GM21381 (cell line): ENCODE measurements around the gene OR2T2.
"Not testable (repeated sequence)": the region's sequence is repeated elsewhere in the genome, so short reads cannot be mapped to it uniquely, and the experiment has no call there.

Source experiments
- ATAC-seq: cut with Tn5 transposase; IDR thresholded peaks from one replicate; pipeline ENCODE4 v1.9.1; 2021; ENCODE audit warnings: mild to moderate bottlenecking, moderate library complexity; ENCODE audit not compliant: unreplicated experiment

Gene OR2T2, protein sequence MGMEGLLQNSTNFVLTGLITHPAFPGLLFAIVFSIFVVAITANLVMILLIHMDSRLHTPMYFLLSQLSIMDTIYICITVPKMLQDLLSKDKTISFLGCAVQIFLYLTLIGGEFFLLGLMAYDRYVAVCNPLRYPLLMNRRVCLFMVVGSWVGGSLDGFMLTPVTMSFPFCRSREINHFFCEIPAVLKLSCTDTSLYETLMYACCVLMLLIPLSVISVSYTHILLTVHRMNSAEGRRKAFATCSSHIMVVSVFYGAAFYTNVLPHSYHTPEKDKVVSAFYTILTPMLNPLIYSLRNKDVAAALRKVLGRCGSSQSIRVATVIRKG

GRCh38 chr1:248445399-248445798, at the start of gene OR2T2:
OR2T2 (plus strand) TSS chr1:248445637; CDS start chr1:248452798, 7,161 bp downstream.
- not testable (repeated sequence) for ATAC-seq

- no peak for ATAC-seq
Measured at GRCh38 chr1:248402748-248403147, 42.7 kb upstream of the OR2T2 start, which contains the start of gene OR2T1. OR2T1 (plus strand) TSS chr1:248403048; CDS start chr1:248406148, 3,100 bp downstream.

- ATAC-seq: no peak
Measured at GRCh38 chr1:248404024-248404423, 41.4 kb upstream of the OR2T2 start.

DNA sequence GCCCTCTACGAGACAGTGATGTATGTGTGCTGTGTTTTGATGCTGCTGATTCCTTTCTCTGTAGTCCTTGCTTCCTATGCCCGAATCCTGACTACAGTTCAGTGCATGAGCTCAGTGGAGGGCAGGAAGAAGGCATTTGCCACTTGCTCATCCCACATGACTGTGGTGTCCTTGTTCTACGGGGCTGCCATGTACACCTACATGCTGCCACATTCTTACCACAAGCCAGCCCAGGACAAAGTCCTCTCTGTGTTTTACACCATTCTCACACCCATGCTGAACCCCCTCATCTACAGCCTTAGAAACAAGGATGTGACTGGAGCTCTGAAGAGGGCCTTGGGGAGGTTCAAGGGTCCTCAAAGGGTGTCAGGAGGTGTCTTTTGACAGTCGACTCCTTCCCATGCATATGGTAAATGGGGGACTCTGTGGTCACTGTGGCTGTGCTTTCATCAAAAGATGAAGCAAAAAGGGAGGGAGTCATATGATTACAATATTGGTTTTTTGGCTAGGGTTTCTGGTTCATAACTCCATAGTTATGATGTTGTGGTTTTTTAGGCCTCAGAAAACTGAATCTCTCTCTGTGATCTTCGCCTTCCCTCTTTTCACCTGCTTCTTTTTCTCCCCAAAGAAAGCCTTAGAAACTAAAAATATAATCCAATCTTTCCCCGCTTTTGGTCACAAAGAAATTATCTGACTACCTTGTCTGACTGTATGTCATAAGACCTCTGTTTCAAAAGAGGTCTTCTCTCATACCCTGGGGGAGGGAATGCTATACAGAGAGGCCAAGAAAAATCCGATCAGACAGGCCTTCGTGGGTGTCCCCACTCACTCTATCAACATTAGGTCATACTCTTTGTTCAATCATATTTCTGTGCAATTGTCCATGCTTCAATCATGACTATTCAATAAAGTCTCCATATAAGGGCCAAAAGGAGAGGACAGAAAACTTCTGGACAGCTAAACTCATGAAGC, 38.4 kb upstream of the OR2T2 start:
- ATAC-seq: no peak

- no peak for ATAC-seq
Measured at GRCh38 chr1:248416226-248416625, 29.2 kb upstream of the OR2T2 start.

DNA sequence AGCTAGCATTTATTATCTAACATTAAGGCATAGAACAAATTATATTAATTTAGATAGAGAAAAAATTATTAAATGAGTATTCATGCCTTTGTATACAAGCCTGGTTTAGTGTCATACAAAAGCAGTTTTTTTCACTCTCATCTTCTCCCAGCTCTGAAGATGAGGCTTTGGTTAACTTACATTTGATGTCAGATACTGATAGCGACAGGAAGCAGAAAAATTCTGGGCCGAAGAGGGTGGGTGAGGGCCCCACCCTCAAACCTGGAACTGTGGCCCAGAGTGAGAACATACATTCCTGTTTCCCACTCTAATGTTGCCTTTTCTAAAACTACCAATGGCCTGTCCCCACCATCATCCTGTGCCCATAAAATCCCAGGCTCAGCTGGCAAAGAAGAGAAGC, 27.6 kb upstream of the OR2T2 start:
- no peak for ATAC-seq

DNA sequence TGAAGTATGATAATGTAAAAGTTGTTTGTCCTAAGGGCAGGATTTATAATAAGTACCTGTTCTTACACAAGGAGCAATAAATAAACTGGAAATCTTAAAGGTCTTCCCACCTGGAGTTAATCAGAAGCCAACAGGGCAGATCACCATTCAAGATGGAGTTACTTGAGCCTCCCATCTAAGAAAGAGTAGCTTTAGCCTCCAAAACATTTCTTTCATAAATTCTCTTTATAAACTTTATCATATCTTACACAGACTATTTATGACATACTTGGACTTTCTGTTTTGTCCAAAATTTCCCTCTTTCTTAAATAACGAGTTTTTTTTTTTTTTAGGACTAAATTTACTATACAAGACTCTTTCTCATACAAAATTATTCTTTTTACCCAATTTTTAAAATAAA, 24.1 kb upstream of the OR2T2 start:
- no peak for ATAC-seq

- ATAC-seq: peak; percentile 43
Measured at GRCh38 chr1:248427526-248428191, 17.8 kb upstream of the OR2T2 start.

DNA sequence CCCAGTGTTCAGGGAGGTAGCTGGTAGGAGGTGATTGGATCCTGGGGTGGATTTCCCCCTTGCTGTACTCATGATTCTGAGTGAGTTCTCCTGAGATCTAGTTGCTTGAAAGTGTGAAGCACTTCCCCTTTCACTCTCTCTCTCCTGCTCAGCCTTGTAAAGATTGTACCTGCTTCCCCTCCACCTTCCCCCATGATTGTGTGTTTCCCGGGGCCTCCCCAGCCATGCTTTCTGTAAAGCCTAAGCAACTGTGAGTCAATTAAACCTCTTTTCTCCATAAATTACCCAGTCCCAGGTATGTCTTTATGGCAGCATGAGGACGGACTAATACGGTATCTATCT, 17.3 kb upstream of the OR2T2 start:
- peak; percentile 88 for ATAC-seq

DNA sequence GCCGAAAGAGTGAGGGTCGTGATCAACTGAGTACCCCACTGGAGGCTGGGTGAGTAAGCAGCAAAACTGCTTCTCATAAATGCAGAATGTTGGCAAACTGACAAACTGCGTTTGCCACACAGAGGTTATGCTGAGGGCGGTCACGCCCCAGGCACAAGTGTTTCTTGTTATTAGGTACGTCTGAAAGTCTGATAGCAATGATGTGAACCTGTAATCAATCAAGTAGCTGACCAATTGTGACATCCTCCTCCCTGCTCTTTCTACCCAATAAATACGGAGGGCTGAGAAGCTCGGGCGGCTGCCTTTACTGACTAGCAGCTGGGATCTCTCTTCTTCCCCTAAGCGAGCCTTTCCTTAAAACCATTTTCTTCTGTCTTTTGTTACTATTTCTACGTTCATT, 13.8 kb upstream of the OR2T2 start:
- not testable (repeated sequence) for ATAC-seq

GRCh38 chr1:248432201-248432600, 13.2 kb upstream of the OR2T2 start:
- peak; percentile 38 for ATAC-seq

- not testable (repeated sequence) for ATAC-seq
Measured at GRCh38 chr1:248433811-248434415, 11.5 kb upstream of the OR2T2 start.

DNA sequence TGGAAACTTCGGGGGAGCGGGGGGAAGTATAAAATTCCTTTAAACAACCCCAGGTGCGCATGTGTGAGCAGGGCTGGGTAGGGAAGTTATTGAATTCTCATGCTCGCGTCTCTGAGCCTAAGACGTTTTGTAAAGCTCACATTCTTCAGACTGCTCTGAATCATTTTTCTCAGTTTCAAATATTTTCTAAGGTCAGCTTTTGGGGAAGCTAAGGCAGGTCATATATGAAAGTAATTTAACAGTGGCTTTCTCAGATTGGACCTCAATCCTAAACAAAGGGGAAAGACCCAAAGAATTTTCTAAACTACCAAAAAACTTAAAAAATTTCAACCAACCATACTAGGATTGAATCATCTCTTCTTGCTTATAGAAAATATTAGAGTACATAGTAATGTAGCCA, 10.5 kb upstream of the OR2T2 start:
- not testable (repeated sequence) for ATAC-seq

DNA sequence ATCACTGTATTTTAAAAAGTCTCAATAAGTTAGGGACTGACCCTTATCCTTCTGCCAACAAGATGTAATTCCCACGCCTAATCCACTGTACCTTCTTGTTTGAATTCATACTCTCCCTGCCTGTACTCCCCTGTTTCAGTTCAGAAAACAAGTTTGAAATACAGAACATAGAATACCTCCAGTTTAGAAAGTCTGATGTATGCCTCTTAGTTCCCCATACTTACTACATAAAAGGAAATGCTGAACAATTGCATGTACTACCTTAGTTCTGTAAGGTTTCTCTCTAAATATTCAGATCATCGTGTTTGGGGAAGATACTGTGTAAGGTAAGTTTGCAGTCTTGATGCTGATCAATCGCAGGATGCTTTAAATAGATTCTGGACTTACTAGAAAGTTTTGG, 9.1 kb upstream of the OR2T2 start:
- ATAC-seq: not testable (repeated sequence)

- not testable (repeated sequence) for ATAC-seq
Measured at GRCh38 chr1:248438668-248439067, 6.8 kb upstream of the OR2T2 start.

DNA sequence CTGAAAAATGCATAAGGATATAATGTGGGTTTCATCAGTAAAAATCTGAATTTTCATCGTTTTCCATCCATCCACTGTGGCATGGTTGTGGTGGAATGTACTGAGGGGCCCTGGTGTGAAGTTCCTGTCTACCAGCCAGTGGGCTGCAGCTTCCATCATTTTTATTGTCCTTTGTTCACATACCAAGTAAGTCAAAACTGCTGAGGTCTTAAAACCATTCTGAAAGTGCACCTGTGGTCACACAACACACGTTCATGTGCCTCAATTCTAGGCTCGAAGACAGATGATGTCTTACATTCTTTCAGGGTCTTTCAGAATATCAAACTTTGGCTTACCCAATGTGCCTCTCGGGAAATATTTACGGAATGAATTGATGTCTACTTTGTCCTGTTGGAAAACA, 6.2 kb upstream of the OR2T2 start:
- not testable (repeated sequence) for ATAC-seq

DNA sequence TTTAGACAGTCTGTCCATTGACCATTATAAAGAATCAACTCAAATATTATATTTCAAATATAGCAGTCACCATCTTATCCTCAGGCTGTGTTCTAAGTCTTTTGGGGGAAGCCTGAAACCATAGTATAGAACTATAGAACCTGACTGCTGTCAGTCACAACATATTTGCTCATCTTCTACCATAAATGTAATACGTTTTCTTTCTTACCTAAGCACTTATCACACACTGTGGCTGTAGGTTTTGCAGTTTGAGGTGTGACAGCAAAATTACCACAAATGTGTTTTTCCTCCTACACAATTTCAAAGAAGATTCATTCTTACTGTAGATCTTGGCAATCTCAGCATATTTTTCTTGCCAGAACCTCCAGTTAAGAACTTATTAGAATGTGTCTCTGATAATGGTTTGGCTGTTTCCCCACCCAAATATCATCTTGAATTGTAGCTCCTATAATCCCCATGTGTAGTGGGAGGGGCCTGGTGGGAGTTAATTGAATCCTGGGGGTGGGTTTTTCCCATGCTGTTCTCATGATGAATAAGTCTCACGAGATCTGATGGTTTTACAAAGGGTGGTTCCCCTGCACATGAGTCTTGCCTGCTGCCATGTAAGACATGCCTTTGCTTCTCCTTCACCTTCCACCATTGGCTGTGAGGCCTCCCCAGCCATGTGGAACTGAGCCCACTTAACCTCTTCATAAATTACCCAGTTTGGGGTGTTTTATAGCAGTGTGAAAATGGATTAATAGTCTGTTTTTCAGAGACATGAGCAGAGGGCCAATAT, 2.7 kb upstream of the OR2T2 start:
- not testable (repeated sequence) for ATAC-seq

- not testable (repeated sequence) for ATAC-seq
Measured at GRCh38 chr1:248444603-248445002, 834 bp upstream of the OR2T2 start.

DNA sequence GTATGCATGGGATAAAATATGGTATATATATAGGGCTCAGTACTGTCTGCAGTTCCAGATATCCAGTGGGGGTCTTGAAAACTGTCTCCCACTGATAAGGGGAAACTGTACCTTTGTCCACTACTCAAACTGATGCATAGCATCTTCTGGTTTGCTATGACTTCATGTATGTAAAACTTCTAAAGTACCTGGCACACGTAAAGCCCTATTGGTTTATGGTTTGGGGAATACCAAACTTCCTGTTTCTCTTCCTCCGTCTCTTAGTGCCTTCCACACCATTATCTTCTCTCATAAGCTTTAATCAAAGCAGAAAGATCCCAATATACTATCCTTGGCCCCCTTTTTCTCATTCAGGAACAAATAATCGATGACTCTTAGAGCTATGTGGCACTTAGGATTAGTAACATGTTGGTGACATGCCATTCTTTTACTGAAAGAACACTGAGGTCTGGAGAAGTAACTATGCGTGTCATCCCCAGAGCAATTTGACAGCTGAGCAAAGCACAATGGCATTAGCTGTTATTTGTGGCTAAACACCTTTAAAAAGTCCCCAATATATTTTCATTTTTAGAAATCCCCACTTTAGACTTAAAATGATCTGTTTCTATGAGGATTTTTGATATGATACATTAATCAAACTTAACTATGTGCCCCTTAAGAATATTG, 3.1 kb downstream of the OR2T2 start:
- ATAC-seq: peak; percentile 39
